DOHH2 (cell line): Measurements from ENCODE around the gene C22orf23.
"Not testable (repeated sequence)": the region's sequence is repeated elsewhere in the genome, so short reads cannot be mapped to it uniquely, and the experiment has no call there.

Experiments used
- EZH2phosphoT487 ChIP-seq: fragments of 200-600 bp; sonication (generic); IDR thresholded peaks from 2 replicates; pipeline ENCODE4 v1.6.1; 2017; ENCODE audit warnings: borderline replicate concordance, mild to moderate bottlenecking, antibody characterized with exemption, low read length, moderate library complexity, mixed read lengths
- TF ChIP-seq, protein P1 (sequence below): fragments of 200-600 bp; sonication (generic); IDR thresholded peaks from one replicate; pipeline ENCODE4 v1.5.1; 2014; ENCODE audit warnings: antibody characterized with exemption, mild to moderate bottlenecking, low read depth, low read length; ENCODE audit not compliant: poor library complexity, severe bottlenecking

GRCh38 chr22:37947142-37947795 lies 6.1 kb downstream of the C22orf23 start:
- TF ChIP-seq, protein P1, sequence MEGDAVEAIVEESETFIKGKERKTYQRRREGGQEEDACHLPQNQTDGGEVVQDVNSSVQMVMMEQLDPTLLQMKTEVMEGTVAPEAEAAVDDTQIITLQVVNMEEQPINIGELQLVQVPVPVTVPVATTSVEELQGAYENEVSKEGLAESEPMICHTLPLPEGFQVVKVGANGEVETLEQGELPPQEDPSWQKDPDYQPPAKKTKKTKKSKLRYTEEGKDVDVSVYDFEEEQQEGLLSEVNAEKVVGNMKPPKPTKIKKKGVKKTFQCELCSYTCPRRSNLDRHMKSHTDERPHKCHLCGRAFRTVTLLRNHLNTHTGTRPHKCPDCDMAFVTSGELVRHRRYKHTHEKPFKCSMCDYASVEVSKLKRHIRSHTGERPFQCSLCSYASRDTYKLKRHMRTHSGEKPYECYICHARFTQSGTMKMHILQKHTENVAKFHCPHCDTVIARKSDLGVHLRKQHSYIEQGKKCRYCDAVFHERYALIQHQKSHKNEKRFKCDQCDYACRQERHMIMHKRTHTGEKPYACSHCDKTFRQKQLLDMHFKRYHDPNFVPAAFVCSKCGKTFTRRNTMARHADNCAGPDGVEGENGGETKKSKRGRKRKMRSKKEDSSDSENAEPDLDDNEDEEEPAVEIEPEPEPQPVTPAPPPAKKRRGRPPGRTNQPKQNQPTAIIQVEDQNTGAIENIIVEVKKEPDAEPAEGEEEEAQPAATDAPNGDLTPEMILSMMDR = not testable (repeated sequence)
- TF ChIP-seq EZH2phosphoT487 = not testable (repeated sequence)
